GM19099 (cell line): ENCODE measurements around the gene PRXL2B.

Experiments used
- POLR2A ChIP-seq: IDR thresholded peaks from 3 replicates; pipeline ENCODE4 v1.6.1; 2011; ENCODE audit warnings: low read depth; ENCODE audit not compliant: insufficient read length; ENCODE audit errors: extremely low read depth

Gene PRXL2B

DNA sequence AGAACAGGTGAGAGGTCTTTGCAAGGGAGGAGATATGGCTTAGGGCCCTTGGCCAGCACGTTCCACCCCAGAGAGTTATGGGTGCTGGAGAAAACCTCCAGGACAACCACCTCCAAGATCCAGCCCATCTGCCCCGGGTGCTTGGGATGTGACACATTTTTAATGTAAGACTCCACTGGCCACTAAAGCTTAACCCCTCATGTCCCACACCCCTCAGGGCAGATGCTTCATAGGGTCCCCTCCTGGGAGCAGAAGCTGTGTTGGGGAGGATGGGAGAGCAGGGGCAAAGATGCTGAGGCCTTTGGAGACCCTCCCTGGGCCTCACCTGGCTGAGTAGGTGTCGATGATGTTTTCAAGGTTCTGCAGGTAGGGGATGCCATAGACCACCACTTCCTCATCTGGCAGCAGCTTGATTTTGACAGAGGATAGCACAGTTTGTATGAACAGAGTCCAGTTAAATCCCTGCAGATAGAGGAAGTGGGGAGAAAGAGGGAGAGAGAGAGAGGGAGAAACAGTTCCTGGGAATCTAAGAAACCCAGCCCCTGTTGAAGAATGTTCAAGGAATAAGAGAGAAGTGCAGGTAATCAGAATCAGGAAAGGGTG lies 11.9 kb downstream of the PRXL2B start:
- no peak for TF ChIP-seq POLR2A

DNA sequence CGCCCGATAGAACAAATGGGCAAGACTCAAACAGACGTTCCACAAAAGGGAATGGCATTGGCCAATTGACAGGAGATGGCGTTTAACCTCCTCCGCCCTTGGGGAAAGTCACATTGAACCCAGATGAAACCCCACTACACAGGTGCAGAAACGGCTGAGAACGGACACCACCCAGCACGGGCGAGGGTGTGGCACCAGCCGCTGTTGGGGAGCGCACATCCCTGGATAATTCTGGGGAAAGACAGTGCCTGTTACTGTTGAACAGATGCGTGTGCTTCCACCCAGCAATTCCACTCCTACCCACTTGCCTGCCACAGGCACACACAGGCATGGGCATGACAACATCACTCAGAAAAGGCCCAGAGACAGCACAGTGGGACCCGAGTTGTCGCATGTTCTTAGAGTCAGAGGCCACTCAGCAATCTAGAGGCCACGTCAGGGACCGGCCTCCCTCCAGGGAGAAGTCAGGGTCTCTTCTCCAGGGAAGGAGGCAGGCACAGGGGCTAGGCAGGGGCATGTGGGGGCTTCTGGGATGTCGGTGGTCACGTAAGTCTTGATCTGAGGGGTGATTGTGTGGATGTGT lies 15.2 kb downstream of the PRXL2B start:
- no peak for TF ChIP-seq POLR2A

DNA sequence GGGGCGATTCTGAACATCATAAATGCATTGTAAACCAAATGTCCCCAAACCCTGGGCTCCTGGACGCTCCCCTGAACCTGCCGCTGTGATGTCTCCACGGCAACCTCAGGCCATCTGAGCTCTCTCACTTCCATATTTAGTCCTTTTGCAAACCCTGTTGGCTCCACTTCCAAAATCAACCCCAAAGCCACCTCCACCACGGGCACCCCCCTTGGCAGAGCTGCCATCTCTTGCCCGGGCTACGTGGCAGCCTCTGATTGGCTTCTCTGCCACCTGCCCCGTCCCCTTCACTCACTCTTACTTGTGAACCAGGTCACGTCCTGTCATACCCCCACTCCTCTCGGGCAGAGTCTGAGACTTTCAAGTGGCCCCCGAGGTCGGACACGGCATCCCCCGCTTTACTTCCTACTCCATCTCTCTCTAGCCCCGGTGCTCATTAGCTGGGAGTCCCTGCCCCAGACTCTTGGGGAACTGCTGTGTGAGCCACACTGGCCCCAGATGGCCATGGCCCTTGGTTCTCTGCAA lies 15.8 kb downstream of the PRXL2B start:
- TF ChIP-seq POLR2A, result no peak

DNA sequence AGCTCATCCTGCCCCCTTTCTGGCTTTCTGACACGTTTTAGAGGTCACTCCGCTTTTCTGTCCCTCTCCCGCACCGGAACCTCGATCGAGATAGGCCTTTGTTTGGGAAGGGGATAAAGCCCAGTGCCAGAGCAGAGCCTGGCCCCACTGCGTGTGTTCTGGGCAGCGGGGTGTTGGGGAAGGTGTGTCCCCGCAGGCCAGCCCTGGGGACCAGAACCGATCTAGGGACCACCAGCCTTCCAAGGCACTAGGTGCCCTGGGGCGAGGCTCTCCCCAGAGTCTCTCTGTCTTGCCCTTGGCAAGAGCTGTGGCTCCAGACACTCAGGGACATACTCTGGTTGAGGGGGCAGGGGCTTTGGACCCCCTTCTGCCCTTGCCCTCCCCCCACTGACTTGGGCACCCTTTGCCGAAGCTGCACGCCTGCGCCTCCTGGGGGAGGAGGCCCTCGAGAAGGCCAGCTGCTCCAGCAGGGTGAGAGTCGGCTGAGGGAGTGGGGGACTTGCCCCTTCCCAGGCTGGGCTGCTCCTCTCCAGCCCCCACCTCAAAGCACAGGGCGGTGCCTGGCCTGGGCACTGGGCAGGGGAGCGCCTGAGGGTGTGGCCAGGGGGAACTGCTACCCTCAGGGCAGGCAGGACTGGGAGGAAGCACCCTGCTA lies 16.4 kb downstream of the PRXL2B start:
- TF ChIP-seq POLR2A, result no peak

DNA sequence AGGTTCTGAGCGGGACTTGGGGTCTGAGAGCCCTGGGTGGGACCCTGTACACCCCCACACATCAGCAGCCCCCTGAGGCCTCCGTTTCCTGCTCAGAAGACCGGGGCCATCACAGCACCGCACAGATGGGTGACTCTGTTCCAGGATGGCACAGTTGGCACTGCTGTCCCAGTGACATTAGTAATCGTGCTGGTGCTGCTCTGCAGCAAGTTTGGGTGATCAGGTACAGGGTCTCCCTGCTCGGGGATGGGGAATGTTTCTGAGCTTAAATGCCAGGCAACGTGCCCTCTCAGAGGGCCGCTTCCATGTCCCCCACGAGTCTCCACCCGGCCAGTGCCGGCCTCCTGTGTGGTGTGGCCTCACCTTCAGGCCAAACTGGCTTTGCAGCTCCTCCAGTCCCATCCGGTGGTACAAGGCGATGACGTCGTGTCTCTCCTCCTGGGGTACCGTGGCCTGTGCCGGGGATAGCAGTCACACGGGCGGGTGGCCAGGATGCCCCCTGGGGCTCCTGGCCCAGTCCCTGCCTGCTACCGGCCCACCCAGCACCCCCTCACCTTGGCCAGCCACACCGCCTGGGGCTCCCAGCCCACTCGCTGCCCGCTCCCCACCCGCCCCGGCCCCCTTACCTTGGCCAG lies 17.1 kb downstream of the PRXL2B start:
- TF ChIP-seq POLR2A, result no peak

DNA sequence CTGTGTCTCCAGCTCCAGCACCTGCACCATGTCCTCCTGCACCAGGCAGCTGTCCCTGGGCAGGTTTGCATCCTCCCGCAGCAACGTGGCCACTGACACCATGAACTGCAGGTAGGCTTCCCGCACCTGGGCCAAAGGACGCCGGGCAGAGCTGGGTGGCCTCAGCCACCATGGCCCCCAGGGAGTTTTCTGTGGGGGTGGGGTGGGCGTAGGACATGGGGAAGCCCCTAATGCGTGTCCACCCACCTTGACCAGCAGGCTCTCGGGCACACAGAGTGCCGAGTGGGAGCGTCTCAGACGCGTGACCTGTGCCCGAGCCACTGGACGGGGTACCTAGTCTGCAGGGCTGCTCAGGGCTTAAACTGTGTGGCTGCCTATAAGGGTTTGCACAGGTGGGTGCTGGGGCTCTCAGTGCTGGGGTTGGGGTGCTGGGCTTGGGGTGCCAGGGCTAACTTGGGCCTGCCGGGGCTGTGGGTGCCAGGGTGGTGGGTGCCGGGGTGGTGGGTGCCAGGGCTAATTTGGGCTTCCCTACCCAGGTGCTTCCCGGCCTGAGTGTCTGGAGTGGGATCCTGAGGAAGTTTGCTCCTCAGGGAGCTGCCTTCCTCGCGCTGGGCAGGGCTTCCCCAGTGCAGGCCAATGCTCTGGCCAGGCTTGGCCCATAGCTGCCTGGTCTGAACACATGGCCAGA lies 17.7 kb downstream of the PRXL2B start:
- TF ChIP-seq POLR2A, result no peak

DNA sequence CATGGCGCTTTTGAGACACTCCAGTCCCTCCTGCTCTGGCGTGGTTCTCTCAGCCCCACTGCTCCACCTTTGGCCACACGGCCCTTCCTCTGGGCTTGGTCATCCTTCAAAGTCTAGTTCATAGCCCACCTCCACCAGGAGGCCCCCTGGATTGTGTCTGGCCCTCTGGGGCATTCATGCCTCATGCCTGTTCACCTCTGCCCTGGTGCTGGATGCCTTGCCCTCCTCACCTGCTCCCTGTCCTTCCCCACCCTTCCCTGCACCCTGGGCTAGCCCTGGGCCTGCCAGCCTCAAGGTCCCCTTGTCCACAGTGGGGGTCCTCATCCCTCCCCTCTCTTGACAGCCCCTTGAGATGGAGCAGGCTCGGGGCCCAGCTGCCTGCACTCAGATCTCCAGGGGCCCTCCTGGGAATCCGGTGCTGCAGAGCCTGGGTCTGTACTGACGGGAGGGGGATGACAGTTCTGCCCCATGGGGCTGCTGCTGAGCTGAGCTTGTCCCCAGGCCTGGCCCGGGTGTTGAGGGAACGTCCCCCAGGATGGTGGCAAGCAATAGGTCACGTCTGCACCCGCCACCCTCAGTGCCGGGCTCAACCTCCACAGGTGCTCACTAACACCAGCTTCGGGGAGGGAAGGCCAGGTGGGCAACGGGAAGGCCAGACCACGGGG lies 18.4 kb downstream of the PRXL2B start:
- no peak for TF ChIP-seq POLR2A

DNA sequence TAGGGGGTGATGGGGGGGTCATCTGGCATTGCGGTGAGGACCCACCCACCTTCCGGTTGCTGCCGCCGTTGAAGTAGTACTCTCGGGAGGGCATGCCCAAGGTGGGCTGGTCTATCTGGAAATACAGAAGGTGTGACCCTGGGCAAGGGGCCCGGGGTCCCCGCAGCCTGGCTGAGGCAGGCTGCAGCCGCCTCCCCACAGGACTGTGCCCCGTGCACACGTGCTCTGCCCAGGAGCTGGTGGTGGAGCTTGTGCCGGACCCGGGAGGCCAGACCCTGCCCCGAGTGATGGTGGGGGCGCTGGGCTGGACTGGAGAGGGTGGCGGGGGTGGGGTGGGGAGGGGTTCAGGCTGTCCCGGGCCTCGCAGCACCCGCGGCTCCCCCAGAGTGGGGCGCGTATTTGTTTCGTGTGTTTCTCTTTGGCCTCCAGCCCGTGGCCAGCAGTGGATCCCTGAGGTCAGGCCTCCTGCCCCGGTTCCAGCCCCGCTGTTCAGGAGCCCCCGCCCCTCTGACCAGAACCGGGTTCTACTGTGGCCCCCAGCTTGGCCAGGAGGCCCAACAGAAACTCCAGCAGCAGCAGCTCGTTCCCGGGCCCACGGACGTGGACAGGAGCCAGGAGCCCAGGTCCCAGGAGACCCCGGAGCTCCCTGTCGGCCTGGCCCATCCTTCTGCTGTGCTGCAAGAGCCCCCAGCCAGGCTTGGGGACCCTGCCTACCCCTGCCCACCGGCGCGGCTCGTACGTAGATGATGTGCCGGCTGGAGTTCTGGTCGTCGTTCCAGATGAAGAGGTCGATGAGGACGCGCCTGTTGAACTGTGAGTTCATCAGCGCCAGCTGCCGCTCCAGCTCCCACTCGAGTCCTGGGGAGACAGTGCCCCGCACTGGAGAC lies 19.2 kb downstream of the PRXL2B start:
- TF ChIP-seq POLR2A, result no peak

DNA sequence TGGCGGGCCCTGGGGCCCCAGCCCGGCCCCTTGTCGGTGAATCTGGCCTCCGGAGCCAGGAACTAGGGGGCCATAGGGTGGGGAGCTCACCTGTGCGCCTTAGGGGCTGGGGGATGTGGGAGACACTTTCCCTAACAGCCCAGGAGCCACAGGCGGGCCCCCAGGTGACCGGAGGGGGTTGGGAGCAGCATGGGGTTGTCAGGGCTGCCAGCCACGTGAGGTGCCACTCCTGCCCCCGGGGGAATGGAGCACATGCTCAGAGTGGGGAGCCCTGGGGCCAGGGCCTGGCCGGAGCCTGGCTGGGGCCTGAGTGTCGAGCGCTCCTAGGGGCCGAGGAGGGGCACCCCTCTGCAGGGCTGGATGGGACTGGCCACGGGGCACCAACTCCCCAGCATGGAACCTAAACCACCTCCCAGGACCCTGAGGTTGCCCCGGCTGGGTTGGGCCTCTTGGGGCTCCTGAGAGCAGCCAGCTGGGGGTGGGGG lies 19.9 kb downstream of the PRXL2B start:
- TF ChIP-seq POLR2A, result no peak

DNA sequence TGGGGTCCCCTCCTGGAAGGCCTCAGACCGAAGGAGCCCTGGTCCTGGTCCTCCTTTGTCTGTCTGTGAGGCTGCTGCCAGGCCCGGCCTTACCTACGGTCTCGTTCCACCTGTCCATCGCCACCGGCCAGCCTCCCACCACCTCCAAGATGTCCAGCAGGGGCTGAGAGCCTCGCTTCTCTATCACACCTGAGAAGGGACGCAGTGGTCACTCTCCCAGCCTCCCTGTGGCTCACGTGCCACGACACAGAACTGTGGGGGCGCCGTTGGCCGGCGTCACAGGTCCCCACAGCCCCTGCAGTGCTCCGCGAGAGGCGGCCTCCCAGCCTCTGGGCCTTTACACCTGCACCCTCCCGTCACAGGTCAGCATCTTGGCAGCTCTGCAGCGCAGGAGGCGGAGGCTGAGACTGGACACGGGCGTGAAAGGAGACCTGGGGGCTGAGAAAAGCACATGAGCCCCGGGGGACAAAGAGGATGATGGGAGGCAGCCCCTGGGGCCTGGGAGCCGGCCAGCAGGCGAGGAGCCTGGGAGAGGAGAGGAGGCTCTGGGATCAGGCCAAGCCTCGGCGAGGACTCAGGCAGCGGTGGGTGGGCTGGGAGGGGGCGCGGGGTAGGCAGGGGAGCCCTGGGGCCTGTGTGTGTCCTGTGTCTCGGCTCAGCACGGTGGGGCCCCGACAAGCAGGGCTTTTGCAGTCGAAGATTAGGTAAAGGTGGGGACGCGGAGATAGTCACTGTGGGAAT lies 20.5 kb downstream of the PRXL2B start:
- TF ChIP-seq POLR2A, result no peak

DNA sequence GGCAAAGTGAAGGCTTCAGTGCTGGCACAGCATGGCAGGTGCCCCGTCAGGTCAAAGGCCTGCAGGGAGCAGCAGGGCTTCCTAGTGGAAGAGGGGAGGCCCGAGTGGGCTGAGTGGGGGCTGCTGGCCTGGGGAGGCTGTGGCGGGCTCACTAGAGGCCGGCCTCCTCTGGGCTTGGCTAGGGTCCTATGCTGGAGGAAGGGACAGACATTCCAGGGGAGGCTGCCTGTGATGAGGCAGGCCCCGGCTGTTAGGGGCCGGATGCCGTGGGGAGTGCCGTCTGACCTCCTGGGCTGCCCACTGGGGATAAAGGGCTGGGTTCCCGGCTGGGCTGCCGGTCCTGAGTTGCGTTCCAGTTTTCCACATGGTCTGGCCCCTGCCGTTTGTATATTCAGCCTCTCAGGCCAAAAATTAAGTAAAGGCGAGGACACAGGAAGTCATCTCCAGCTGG lies 21.1 kb downstream of the PRXL2B start:
- TF ChIP-seq POLR2A, result no peak

DNA sequence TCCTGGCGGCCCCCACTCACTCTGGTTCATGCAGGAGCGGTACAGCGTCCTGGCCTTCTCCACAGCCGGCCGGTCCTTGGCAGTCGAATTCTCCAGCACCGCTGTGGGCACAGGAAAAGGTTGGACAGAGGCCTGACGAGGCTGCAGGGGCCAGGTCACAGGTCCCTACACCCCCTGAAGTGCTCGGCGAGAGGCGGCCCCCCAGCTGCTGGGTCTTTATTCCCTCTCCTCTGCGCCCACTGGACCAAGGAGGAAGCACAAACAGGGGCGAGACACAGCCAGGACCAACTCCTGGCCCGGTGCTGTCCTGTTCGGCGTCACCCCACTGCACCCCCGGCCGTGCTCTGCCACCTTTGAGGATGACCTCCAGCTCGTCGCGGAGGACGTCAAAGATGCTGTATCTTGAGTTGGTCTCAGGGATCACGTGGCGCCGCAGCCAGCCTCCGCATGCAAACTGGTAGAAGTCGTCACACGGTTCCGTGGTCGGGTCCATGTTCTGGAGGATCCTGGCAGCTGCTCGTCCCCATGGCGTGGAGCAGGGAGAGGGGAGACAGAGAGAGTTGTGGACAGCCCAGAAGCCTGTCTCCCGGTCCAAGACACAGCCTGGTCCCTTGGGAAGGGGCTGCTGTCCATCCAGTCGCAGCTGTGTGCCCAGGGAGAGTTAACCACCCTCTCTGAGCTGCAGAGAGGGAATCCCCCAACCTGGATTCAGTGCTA lies 22.9 kb downstream of the PRXL2B start:
- TF ChIP-seq POLR2A, result no peak
